Gastrocnemius medialis (tissue), 4 donors: ENCODE results near the gene KLHL30. TPM values are rescaled to one million over a fixed set of nuclear protein-coding genes. Genes with fewer than 3 reads are reported as not detected.

ENCODE experiments used
- ATAC-seq, 2 donors: fragments of 150-250 bp; one replicate each; pipeline ENCODE4 v1.9.1; 2016
- DNase-seq, 2 donors: peaks; one replicate each; pipeline ENCODE4 v3.0.0-alpha.2; 2019
- H3K27ac ChIP-seq, 4 donors: fragments of 200-600 bp; sonication (generic); 1 replicate in 1 of 4; 2 replicates in 3 of 4; pipeline ENCODE4 v1.5.1; 2016 to 2018; ENCODE audit warnings: mild to moderate bottlenecking in 2 of 4, moderate library complexity in 1 of 4
- H3K27me3 ChIP-seq, 3 donors: fragments of 200-600 bp; sonication (generic) in 2 of 3; 1 replicate in 1 of 3; 2 replicates in 2 of 3; pipeline versions ENCODE4 v1.5.1 to v1.6.0; 2016 to 2019; ENCODE audit warnings: mild to moderate bottlenecking in 1 of 3, moderate library complexity in 1 of 3
- H3K36me3 ChIP-seq, 2 donors: fragments of 200-600 bp; sonication (generic) in 1 of 2; one replicate each; pipeline ENCODE4 v1.5.1; 2017 to 2018
- H3K4me1 ChIP-seq, 2 donors: fragments of 200-600 bp; sonication (generic) in 1 of 2; one replicate each; pipeline ENCODE4 v1.5.1; 2016 to 2017; ENCODE audit warnings: mild to moderate bottlenecking in 2 of 2
- H3K4me3 ChIP-seq, 4 donors: fragments of 200-600 bp; sonication (generic) in 3 of 4; 1 replicate in 1 of 4; 2 replicates in 3 of 4; pipeline ENCODE4 v1.5.1; 2016 to 2019; ENCODE audit warnings: mild to moderate bottlenecking in 2 of 4
- H3K9me3 ChIP-seq, 3 donors: fragments of 200-600 bp; sonication (generic) in 2 of 3; 1 replicate in 1 of 3; 2 replicates in 2 of 3; pipeline ENCODE4 v1.5.1; 2016 to 2019
- POLR2A ChIP-seq, 2 donors: fragments of 450-650 bp; IDR thresholded peaks; one replicate each; pipeline ENCODE4 v1.6.1; 2017; ENCODE audit warnings: antibody characterized with exemption in 2 of 2, mild to moderate bottlenecking in 2 of 2, moderate library complexity in 2 of 2
- in situ Hi-C, 4 donors: fragments of 200-750 bp; cut with MboI; loops; one replicate each; pipeline versions ENCODE4 v1.15.0 to v1.8.0; 2017; ENCODE audit warnings: low sequenced_read_pairs in 4 of 4
- intact Hi-C: fragments of 100-400 bp; cut with DNase I; formaldehyde crosslinking; loops from one replicate; pipeline ENCODE4 v1.15.1; 2023; ENCODE audit warnings: low total_unique reads
- total RNA-seq, 4 donors: library from RNA; depleted of rRNA; stranded (reverse); fragments of >200 nt; gene quantifications; one replicate each; pipeline versions ENCODE4 v1.1.0 to v1.2.3, GENCODE V29; 2016
- TF ChIP-seq, protein P1 (sequence below), 5 experiments: fragments of 450-650 bp in 3 of 5; fragments of 200-600 bp in 2 of 5; sonication (generic) in 2 of 5; IDR thresholded peaks in 4 of 5; conservative IDR thresholded peaks in 1 of 5; 1 replicate in 4 of 5; 2 replicates in 1 of 5; pipeline ENCODE4 v1.5.1; 2016 to 2019; ENCODE audit warnings: antibody characterized with exemption in 5 of 5, mild to moderate bottlenecking in 3 of 5, moderate library complexity in 3 of 5

The KLHL30 gene
- total RNA-seq, 4 donors from 2014 or later, result 37.9 to 224 (median 142) TPM

DNA sequence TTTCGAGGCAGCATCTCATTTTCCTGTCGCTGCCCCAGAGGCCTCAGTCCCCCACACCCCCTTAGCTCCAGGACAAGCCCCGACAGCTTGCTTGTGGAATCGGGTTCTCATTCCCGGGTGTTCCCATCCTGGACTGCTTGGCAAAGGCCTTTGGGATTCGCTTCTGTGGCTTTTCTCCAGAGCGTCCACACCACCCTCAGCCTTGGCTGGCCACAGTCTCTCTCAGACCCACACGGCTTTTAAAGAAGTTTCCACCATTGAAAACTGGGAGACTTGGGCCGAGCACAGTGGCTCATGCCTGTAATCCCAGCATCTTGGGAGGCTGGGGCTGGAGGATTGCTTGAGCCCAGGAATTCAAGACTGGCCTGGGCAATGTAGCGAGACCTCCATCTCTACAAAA is 35.6 kb upstream of the KLHL30 start:
- intact Hi-C loops, result no loop called here
- no peaks in the 10 kb centered on the region for H3K27me3 ChIP-seq
- DNase-seq, result no peak

DNA sequence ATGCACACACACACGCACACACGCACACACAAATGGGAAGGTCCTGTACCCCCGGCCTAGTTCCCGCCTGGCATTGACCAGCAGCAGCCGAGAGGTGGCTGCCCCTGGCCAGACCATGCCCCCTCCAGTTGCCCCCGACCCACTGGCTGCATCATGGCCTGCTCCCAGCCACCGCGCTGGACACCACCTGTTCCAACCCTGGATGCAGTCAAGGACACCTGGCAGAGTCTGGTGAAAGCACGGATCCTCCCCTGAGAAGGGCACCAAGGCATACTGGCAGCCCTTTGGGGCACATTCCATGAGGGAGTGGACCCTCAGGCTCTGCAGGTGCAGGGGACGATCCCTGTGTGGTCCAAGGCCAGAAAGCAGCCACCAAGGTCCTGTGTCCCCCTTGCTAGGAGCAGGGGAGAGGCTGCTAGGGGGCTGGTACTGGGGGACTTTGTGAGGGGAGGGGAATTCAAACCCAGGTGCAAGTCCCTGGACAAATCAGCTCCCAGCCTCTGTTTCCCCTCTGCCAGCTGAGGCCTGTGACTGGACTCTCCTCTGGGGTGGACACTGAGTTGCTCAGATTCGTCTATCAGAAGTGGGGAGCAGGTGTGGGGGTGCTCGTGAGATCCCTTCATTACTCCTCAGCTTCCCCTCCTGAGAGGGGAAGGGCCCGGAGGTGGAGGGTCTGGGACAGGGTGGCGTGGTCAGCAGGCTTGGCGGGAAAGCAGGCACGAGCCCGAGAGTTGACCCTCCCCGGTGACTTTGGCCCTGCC is 34.8 kb upstream of the KLHL30 start:
- in situ Hi-C loops (no loop called here), intact Hi-C loops (no loop called here)
- H3K4me1 ChIP-seq, result peaks cover 0 to 3% of the 10 kb centered on the region in 2 donors
- H3K4me3 ChIP-seq, result no peak overlapping the region
- ATAC-seq (no peak), DNase-seq (no peak)
- TF ChIP-seq POLR2A (IDR thresholded peaks at IDR 0.05), result no peak
- TF ChIP-seq, protein P1, sequence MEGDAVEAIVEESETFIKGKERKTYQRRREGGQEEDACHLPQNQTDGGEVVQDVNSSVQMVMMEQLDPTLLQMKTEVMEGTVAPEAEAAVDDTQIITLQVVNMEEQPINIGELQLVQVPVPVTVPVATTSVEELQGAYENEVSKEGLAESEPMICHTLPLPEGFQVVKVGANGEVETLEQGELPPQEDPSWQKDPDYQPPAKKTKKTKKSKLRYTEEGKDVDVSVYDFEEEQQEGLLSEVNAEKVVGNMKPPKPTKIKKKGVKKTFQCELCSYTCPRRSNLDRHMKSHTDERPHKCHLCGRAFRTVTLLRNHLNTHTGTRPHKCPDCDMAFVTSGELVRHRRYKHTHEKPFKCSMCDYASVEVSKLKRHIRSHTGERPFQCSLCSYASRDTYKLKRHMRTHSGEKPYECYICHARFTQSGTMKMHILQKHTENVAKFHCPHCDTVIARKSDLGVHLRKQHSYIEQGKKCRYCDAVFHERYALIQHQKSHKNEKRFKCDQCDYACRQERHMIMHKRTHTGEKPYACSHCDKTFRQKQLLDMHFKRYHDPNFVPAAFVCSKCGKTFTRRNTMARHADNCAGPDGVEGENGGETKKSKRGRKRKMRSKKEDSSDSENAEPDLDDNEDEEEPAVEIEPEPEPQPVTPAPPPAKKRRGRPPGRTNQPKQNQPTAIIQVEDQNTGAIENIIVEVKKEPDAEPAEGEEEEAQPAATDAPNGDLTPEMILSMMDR (IDR thresholded peaks at IDR 0.05 in 4 of 5, conservative IDR thresholded peaks at IDR 0.05 in 1 of 5), result no peak
- H3K27me3 ChIP-seq, result no peaks in the 10 kb centered on the region
- no peak overlapping the region for H3K27ac ChIP-seq
- no peaks in the 10 kb centered on the region for H3K36me3 ChIP-seq
- H3K9me3 ChIP-seq, result no peaks in the 10 kb centered on the region

More for the DNA sequence above, 35.6 kb upstream of the KLHL30 start:
- no peak overlapping the region for H3K27ac ChIP-seq
- H3K9me3 ChIP-seq, result no peaks in the 10 kb centered on the region
- in situ Hi-C loops, result no loop called here
- TF ChIP-seq POLR2A (IDR thresholded peaks at IDR 0.05), result no peak
- TF ChIP-seq, protein P1 (IDR thresholded peaks at IDR 0.05 in 4 of 5, conservative IDR thresholded peaks at IDR 0.05 in 1 of 5), result no peak
- ATAC-seq, result no peak
- no peak overlapping the region for H3K4me3 ChIP-seq
- H3K36me3 ChIP-seq, result no peaks in the 10 kb centered on the region
- H3K4me1 ChIP-seq, result no peaks in the 10 kb centered on the region

DNA sequence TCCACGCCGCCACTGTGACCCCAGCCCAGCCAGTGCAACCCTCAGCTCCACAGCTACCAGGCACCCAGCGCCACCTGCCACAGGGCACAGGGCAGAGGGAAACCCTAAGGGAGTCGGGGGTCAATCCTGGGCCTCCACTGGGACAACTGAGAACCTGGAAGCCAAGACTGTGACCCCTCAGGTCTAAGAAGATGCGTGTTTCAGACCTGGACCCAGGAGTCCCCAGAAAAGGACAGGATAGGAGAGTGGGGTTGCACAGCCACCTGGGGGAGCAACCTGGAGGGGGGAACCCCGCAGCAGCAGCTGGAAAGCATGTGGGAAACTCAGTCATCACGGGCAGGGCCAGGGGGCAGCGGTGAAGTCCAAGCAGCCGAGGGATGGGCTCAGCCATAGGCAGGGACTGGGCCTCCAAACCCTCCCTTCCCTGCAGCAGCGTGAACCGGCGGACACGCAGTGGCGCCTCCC is 34.2 kb upstream of the KLHL30 start:
- in situ Hi-C loops (no loop called here), intact Hi-C loops (no loop called here)
- no peaks in the 10 kb centered on the region for H3K36me3 ChIP-seq
- no peak for ATAC-seq
- H3K27ac ChIP-seq, result no peak overlapping the region
- peaks cover 6 to 8% of the 10 kb centered on the region in 2 donors for H3K4me1 ChIP-seq
- H3K4me3 ChIP-seq, result no peak overlapping the region
- DNase-seq, result no peak
- no peaks in the 10 kb centered on the region for H3K9me3 ChIP-seq
- H3K27me3 ChIP-seq, result no peaks in the 10 kb centered on the region
- TF ChIP-seq, protein P1 (IDR thresholded peaks at IDR 0.05 in 4 of 5, conservative IDR thresholded peaks at IDR 0.05 in 1 of 5), result no peak
- TF ChIP-seq POLR2A (IDR thresholded peaks at IDR 0.05), result no peak

DNA sequence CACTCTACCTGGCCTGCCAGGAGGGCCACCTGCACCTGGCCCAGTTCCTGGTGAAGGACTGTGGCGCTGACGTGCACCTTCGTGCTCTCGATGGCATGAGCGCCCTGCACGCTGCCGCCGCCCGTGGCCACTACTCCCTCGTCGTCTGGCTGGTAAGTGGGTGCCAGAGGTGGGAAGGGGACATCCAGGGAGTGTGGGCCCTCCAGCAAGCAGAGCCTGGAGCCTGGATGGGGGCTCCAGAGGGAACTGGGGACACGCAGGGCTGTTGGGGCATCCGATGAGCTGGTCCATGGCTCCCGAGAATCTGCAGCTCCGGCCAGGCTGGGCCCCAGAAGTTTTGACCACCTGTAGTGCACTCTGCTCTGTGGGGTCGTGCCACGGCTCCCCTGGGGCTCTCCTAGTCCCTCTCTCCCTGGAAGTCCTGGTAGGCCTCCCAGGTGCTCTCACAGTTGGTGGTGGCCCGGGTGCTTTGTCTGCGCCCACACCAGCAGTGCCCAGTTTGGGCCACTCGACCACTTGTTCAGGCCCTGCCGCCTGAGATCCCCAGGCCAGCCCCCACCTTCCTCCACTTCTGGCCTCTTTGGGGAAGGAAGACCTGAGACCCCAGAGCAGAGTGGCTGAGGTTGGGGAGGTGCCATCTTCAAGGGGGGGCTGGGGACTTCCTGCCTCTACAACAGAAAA is 33.6 kb upstream of the KLHL30 start:
- no peak overlapping the region for H3K4me3 ChIP-seq
- no peaks in the 10 kb centered on the region for H3K36me3 ChIP-seq
- in situ Hi-C loops (no loop called here), intact Hi-C loops (no loop called here)
- peaks cover 6 to 8% of the 10 kb centered on the region in 2 donors for H3K4me1 ChIP-seq
- DNase-seq (no peak), ATAC-seq (no peak)
- H3K27me3 ChIP-seq, result no peaks in the 10 kb centered on the region
- TF ChIP-seq, protein P1 (IDR thresholded peaks at IDR 0.05 in 4 of 5, conservative IDR thresholded peaks at IDR 0.05 in 1 of 5), result no peak
- no peak for TF ChIP-seq POLR2A (IDR thresholded peaks at IDR 0.05)
- no peak overlapping the region for H3K27ac ChIP-seq
- no peaks in the 10 kb centered on the region for H3K9me3 ChIP-seq
